Activated CD4-positive, alpha-beta T cell treated with anti-CD3 and anti-CD28 coated beads for 4 hours (primary cell): Measurements from ENCODE around the gene OR2F2.

Experiments
- DNase-seq, 2 donors: peaks; one replicate each; pipeline ENCODE4 v3.0.0-alpha.2; 2020

Gene OR2F2

DNA sequence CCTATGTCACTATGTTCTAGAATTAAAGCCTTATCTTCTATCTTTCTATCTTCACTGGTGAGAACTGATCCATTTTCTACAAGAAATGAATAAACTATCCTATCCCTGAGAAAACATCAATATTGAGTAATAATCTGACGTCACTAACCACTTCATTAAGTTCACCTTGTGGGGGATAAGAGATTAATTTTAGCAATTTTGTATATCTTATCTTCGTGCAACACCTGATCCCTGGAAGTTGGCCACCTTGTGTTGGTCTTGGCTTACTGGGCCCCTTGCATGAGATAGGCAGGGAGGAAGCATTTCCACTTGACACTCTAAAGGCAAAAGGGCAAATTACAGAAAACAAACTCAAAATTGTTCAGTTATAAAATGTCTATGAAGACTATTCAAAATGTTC is 45.0 kb downstream of the OR2F2 start:
- DNase-seq: no peak

- no peak for DNase-seq
Observed at GRCh38 chr7:143980746-143981510, 45.9 kb downstream of the OR2F2 start.

DNA sequence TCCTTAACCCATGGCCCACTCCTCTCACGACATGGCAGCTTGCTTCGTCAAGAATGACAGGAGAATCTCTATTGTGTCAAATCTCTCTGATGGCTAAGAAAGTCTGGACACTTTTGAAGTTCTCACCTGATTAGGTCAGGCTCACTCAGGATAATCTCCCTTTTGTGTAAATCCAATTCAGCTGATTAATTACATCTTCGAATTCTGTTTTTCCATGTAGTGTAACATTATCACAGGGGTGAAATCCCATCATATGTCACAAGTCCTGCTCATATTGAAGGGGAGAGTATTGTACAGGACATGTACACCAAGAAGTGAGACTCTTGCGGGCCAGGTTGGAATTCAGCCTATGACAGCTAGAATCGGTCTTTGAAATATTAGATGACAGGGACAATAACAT is 48.9 kb downstream of the OR2F2 start:
- DNase-seq: no peak
